IMR-90 (cell line): ENCODE results near the gene LTF.

ENCODE experiments used
- CTCF ChIP-seq: conservative IDR thresholded peaks from 2 replicates; pipeline ENCODE4 v1.5.1; 2012; ENCODE audit warnings: mild to moderate bottlenecking, low read depth, low read length, improper control_type of control experiment
- FOS ChIP-seq: fragments of 150-350 bp; IDR thresholded peaks from 2 replicates; pipeline ENCODE4 v1.6.1; 2016; ENCODE audit warnings: low read depth, low read length
- NFE2L2 ChIP-seq: fragments of 150-350 bp; IDR thresholded peaks from 2 replicates; pipeline ENCODE4 v1.6.1; 2016; ENCODE audit warnings: low read depth, mild to moderate bottlenecking, low read length
- POLR2A ChIP-seq: IDR thresholded peaks from 2 replicates; pipeline ENCODE4 v1.6.1; 2012; ENCODE audit warnings: mild to moderate bottlenecking, low read depth, low read length
- RAD21 ChIP-seq: IDR thresholded peaks from 2 replicates; pipeline ENCODE4 v1.6.1; 2012; ENCODE audit warnings: low read length, improper control_type of control experiment
- RCOR1 ChIP-seq: IDR thresholded peaks from 2 replicates; pipeline ENCODE4 v1.6.1; 2012; ENCODE audit warnings: mild to moderate bottlenecking, low read length, improper control_type of control experiment; ENCODE audit not compliant: insufficient replicate concordance
- SMC3 ChIP-seq: fragments of 150-350 bp; IDR thresholded peaks from 2 replicates; pipeline ENCODE4 v1.6.1; 2016; ENCODE audit warnings: low read depth, mild to moderate bottlenecking, antibody characterized with exemption, low read length, moderate library complexity

- no peak for TF ChIP-seq CTCF
- no peak for TF ChIP-seq RCOR1
- no peak for TF ChIP-seq POLR2A
- no peak for TF ChIP-seq SMC3
- TF ChIP-seq FOS, result no peak
- TF ChIP-seq RAD21, result no peak
- no peak for TF ChIP-seq NFE2L2
Observed at GRCh38 chr3:46399557-46399956, 65.1 kb downstream of the LTF start.
